Osteoblast (primary cell): ENCODE data around the gene TNFAIP8L1. TPM values are rescaled to one million over a fixed set of nuclear protein-coding genes. Genes with fewer than 3 reads are reported as not detected.

ENCODE experiments used
- DNase-seq: peaks from one replicate; pipeline ENCODE4 v3.0.0; 2011; ENCODE audit warnings: low spot score, mixed read lengths; ENCODE audit not compliant: insufficient read length; ENCODE audit errors: missing footprints
- H2AFZ ChIP-seq: 2 replicates; pipeline ENCODE4 v1.6.0; 2011; ENCODE audit warnings: mild to moderate bottlenecking, low read length
- H3K27ac ChIP-seq: 2 replicates; pipeline ENCODE4 v1.5.1; 2011; ENCODE audit warnings: mild to moderate bottlenecking, low read depth, low read length, moderate library complexity
- H3K27me3 ChIP-seq: 2 replicates; pipeline ENCODE4 v1.6.0; 2012; ENCODE audit warnings: mild to moderate bottlenecking, control low read depth, inconsistent platforms, low read length, moderate library complexity; ENCODE audit not compliant: insufficient read depth
- H3K36me3 ChIP-seq: 2 replicates; pipeline ENCODE4 v1.5.1; 2011; ENCODE audit warnings: mild to moderate bottlenecking, low read length, control low read depth, moderate library complexity; ENCODE audit not compliant: insufficient read depth
- H3K4me1 ChIP-seq: 2 replicates; pipeline ENCODE4 v1.5.1; 2011; ENCODE audit warnings: mild to moderate bottlenecking, low read length, control low read depth, moderate library complexity; ENCODE audit not compliant: insufficient read depth
- H3K4me2 ChIP-seq: 2 replicates; pipeline ENCODE4 v1.6.0; 2011; ENCODE audit warnings: mild to moderate bottlenecking, low read length; ENCODE audit not compliant: insufficient read depth
- H3K4me3 ChIP-seq: fragments of 200-600 bp; sonication (generic); 3 replicates; pipeline ENCODE4 v1.5.1; 2012; ENCODE audit warnings: mild to moderate bottlenecking, low read length, inconsistent platforms; ENCODE audit not compliant: insufficient read depth
- H3K79me2 ChIP-seq: 2 replicates; pipeline ENCODE4 v1.6.0; 2012; ENCODE audit warnings: mild to moderate bottlenecking, low read length, control low read depth, inconsistent platforms; ENCODE audit not compliant: insufficient read depth
- H3K9me3 ChIP-seq: 2 replicates; pipeline ENCODE4 v1.5.1; 2011; ENCODE audit warnings: low read depth, low read length, control low read depth
- H4K20me1 ChIP-seq: 2 replicates; pipeline ENCODE4 v1.6.0; 2012; ENCODE audit warnings: mild to moderate bottlenecking, low read length, control low read depth; ENCODE audit not compliant: insufficient read depth
- total RNA-seq: library from RNA; depleted of rRNA; stranded (reverse); fragments of >200 nt; gene quantifications from 2 replicates; pipeline ENCODE4 v1.2.3, GENCODE V29; 2012
- TF ChIP-seq, protein P1 (sequence below): IDR thresholded peaks from 2 replicates; pipeline ENCODE4 v1.5.1; 2011; ENCODE audit warnings: mild to moderate bottlenecking, low read depth, low read length, moderate library complexity; ENCODE audit errors: extremely low read depth

TNFAIP8L1 gene
- total RNA-seq, 1 donor = 1.8 TPM

DNA sequence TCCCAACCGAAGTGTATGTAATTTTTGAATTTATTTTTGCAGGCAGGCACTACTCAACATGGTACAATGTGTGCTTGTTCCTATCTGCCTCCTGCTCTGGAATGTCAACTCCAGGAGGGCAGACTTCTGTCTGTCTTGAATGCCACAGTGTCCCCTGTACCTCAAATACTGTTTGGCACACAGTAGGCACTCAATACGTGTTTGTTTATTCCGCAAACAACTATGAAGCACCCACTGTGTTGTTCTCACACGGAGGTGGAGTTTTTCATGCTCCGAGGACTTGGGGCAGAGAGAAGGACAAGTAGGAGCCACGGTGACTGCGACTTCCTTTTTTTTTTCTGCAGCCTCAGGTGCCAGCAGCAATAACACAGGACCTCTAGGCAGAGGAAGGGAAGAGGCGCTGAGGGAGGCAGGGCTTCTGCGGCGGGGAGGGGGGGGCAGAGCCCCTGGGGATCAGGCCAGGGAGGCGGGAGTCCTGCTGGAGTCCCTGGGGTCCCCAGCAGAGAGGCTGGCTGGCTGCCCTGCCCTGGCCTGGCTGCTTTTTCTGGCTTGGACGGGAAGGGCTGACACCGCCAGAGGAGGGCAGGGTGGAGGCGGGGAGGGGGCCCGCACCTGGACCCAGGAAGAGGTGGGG is 29.3 kb upstream of the TNFAIP8L1 start:
- Histone ChIP-seq H3K36me3 (no peaks in the 10 kb centered on the region), H3K4me2 (peak overlapping the region; percentile 19), H3K4me3 (no peak overlapping the region), H3K9me3 (no peaks in the 10 kb centered on the region), H3K27me3 (peaks cover 18% of the 10 kb centered on the region), H3K79me2 (no peaks in the 10 kb centered on the region), H4K20me1 (no peaks in the 10 kb centered on the region), H3K27ac (no peak overlapping the region), H2AFZ (no peak overlapping the region), H3K4me1 (no peaks in the 10 kb centered on the region)
- TF ChIP-seq, protein P1, sequence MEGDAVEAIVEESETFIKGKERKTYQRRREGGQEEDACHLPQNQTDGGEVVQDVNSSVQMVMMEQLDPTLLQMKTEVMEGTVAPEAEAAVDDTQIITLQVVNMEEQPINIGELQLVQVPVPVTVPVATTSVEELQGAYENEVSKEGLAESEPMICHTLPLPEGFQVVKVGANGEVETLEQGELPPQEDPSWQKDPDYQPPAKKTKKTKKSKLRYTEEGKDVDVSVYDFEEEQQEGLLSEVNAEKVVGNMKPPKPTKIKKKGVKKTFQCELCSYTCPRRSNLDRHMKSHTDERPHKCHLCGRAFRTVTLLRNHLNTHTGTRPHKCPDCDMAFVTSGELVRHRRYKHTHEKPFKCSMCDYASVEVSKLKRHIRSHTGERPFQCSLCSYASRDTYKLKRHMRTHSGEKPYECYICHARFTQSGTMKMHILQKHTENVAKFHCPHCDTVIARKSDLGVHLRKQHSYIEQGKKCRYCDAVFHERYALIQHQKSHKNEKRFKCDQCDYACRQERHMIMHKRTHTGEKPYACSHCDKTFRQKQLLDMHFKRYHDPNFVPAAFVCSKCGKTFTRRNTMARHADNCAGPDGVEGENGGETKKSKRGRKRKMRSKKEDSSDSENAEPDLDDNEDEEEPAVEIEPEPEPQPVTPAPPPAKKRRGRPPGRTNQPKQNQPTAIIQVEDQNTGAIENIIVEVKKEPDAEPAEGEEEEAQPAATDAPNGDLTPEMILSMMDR = no peak
- DNase-seq = peak; percentile 46

DNA sequence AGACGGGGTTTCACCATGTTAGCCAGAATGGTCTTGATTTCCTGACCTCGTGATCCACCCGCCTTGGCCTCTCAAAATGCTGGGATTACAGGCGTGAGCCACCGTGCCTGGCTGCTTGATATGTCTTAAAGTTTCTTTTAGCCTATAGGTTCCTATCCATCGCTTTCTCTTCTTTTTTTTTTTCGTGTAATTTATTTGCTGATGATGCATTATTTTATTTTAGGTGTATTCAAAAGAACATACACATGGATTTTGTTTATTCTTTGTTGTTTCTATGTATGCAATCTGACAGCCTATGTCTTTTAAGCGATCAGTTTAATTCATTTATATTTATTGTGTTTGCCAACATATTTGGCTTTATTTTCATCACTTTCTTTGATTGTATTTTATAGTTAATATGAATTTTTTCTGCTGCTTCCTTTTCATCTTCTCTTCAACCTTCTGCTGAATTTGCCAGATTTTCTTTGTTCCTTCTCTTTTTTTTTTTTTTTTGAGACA is 26.0 kb upstream of the TNFAIP8L1 start:
- TF ChIP-seq, protein P1 = no peak
- Histone ChIP-seq H3K27me3 (peaks cover 23% of the 10 kb centered on the region), H3K4me3 (no peak overlapping the region), H4K20me1 (no peaks in the 10 kb centered on the region), H3K79me2 (no peaks in the 10 kb centered on the region), H2AFZ (no peak overlapping the region), H3K36me3 (no peaks in the 10 kb centered on the region), H3K4me2 (no peak overlapping the region), H3K27ac (no peak overlapping the region), H3K4me1 (no peaks in the 10 kb centered on the region), H3K9me3 (no peaks in the 10 kb centered on the region)
- no peak for DNase-seq

DNA sequence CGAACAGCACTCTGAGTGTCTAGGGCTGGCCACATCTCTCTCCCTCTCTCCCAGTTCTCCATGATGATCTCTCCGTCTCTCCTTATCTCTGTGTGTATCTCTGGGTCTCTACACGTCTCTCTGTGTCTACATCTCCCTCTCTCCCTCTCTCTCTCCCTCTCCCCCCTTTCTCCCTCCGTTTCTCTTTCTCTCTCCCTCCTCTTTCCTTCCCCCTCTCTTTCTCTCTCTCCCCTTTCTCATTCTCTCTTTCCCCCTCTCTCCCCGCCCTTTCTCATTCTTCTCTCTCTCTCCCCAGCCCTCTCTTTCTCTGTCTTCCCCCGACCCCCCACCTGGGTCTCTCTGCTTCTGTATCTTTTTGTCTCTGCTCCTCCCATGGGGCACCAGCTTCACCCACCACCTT is 21.3 kb upstream of the TNFAIP8L1 start:
- H3K4me1 ChIP-seq = no peaks in the 10 kb centered on the region
- no peak overlapping the region for H2AFZ ChIP-seq
- no peaks in the 10 kb centered on the region for H3K79me2 ChIP-seq
- peak; percentile 13 for DNase-seq
- H3K4me2 ChIP-seq = no peak overlapping the region
- peaks cover 18% of the 10 kb centered on the region for H3K27me3 ChIP-seq
- H3K9me3 ChIP-seq = no peaks in the 10 kb centered on the region
- H4K20me1 ChIP-seq = no peaks in the 10 kb centered on the region
- no peak overlapping the region for H3K4me3 ChIP-seq
- no peaks in the 10 kb centered on the region for H3K36me3 ChIP-seq
- TF ChIP-seq, protein P1 = no peak
- no peak overlapping the region for H3K27ac ChIP-seq

DNA sequence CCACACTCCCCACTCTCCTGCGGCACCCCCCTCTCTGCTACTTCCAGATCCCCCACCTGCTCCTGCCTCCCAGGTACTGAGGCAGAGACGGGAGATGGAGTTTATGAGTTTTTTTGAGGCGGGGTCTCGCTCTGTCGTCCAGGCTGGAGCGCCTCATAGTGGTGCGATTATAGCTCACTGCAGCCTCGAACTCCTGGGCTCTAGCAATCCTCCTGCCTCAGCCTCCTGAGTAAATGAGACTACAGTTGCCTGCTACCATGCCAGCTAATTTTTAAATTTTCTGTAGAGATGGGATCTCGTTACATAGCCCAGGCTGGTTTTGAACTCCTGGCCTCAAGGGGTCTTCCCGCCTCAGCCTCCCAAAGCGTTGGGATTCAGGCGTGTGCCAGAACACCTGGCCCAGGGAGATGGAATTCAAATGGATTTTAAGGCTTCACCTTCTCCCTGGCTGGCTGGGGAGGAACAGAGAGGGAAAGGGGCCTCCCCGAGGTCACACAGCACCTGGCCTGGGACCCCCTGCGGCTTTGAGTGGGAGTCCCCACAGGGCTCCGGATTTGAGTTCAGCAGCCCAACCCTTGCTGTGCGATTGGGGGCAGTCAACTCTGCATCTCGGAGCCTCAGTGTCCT is 19.5 kb upstream of the TNFAIP8L1 start:
- Histone ChIP-seq H2AFZ (no peak overlapping the region), H3K79me2 (no peaks in the 10 kb centered on the region), H3K27ac (no peak overlapping the region), H3K9me3 (no peaks in the 10 kb centered on the region), H3K36me3 (no peaks in the 10 kb centered on the region), H3K4me3 (no peak overlapping the region), H4K20me1 (no peaks in the 10 kb centered on the region), H3K4me1 (no peaks in the 10 kb centered on the region), H3K4me2 (no peak overlapping the region), H3K27me3 (peaks cover 18% of the 10 kb centered on the region)
- DNase-seq = peak; percentile 30
- TF ChIP-seq, protein P1 = no peak
